NCI-H82 treated with DMSO at 0.1 percent for 48 hours (cell line): Measurements from ENCODE around the gene GRIK4.

ENCODE experiments used
- DNase-seq: peaks from one replicate; lab custom pipeline; 2025; ENCODE audit not compliant: unreplicated experiment; lab: John Stamatoyannopoulos, UW

GRIK4 gene

GRCh38 chr11:120696597-120697218 lies 185.2 kb downstream of the GRIK4 start:
- DNase-seq = no peak

DNA sequence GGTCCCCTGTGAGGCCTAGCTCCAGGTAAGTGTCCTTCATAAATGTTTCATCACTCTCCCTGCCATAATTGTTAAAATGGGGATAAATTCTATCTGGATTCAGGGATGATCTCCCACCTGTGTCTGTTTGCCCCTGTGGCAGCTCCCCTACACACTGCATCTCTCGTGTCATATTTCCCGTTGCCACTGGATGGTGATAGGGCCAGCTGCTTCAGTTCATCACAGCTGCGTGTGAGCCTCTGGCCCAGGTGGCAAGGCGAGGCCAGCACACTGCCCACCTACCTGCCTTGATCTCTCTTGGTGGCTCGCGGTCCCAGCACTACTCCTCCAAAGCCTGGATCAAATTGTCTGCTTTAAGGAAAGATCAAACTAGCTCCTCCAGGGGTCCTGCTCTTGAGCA lies 187.4 kb downstream of the GRIK4 start:
- DNase-seq = no peak

- DNase-seq = no peak
Measured at GRCh38 chr11:120702656-120703055, 191.1 kb downstream of the GRIK4 start.

- DNase-seq = no peak
Measured at GRCh38 chr11:120703358-120704152, 192.0 kb downstream of the GRIK4 start.

DNA sequence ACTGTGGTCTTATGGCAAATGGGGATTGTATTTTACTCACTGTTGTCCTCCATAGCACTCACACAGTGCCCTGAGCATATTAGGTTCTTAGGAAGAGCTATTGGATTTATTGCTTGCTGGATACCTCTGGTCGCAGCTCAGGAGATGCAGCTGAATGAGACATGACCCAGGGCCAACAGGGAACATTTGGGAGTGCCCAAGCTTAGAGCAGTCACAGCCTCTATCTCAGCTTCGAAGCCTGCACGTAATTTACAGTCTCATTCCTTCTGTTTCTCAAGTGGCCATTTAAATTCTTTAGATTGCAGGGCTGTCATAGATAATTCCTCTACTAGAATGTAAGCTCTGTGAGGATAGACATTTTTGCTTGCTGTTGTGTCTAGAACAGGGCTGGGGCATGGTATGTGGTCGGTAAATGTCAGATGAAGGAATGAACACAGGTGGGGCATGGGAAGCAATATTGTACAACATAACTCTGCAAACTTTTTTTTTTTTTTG lies 192.8 kb downstream of the GRIK4 start:
- DNase-seq = no peak

- no peak for DNase-seq
Measured at GRCh38 chr11:120706257-120706656, 194.7 kb downstream of the GRIK4 start.

- DNase-seq = no peak
Measured at GRCh38 chr11:120707098-120707497, 195.6 kb downstream of the GRIK4 start.

DNA sequence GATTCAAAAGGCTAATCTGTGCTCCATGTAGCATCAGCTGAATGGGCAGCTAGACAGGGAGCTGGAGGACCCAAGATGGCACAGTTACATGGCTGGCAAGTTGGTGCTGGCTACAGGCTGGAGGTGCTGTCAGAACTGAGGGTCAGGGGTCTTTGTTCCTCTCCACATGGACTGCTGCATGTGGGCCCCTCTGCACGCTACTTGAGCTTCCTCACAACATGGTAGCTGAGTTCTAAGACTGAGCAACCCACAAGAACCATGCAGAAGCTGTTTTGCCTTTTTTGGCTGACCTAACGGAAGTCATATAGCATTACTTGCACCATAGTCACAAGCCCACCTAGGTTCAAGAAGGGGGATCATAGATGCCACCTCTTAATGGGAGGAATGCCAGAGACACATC lies 196.1 kb downstream of the GRIK4 start:
- no peak for DNase-seq

GRCh38 chr11:120708511-120709183 lies 197.1 kb downstream of the GRIK4 start:
- no peak for DNase-seq

DNA sequence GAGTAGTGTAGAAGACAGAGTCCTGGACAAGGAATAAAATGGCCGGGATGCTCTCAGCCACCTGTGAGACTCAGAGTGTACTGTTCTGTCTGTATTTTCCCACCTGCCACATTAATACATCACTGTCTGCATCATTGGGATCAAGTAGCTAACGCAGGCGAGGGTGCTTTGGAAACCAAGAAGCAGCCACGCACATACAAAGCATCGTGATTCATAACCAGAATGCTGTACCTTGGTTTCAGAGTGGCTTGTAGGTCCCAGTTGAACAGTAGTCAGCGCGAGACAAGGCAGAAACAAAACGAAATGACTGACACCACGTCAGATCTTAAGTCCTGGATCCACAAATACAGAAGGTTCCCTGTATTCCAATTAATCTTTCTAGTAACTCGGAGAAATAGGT lies 198.3 kb downstream of the GRIK4 start:
- no peak for DNase-seq

- no peak for DNase-seq
Measured at GRCh38 chr11:120710354-120711131, 199.0 kb downstream of the GRIK4 start.

DNA sequence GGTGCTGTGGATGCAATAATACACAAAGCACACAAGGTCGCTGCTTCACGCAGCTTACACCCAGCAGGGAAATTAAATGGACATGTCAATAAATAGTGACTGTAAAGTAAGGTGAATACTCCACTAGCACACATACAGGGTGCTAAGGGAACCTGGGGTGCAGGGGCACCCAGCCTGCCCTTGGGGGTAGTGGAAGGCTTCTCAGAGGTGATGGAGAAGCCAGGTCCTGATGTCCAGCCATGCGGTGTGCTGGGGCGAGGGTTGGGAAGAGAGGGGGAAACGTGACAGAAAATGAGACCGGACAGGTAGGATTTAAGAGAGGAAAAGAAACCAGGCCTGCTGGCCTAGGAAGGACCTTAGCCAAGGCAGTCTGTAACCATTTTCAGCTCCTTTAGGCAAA lies 200.5 kb downstream of the GRIK4 start:
- DNase-seq = no peak

- no peak for DNase-seq
Measured at GRCh38 chr11:120712881-120713280, 201.3 kb downstream of the GRIK4 start.

GRCh38 chr11:120713296-120713695 lies 201.7 kb downstream of the GRIK4 start:
- no peak for DNase-seq

DNA sequence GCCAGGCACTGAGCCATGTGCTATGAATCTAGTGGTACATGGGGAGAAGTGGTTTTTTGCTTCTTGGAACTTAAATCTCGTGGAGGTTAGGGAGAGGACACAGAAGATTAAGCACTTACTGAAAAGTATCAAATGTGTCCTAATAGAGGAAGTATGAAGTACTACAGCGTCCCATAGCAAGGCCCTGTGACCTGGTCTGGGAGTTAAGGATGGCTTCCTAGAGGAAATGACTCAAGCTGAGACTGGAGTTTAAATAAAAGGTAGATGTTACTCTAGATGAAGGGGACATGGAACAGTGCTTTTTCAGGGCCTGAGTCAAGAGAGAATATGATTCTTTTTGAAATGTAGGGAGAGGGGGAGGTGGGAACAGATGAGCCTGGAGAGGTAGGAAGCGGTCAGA lies 202.9 kb downstream of the GRIK4 start:
- DNase-seq = no peak

DNA sequence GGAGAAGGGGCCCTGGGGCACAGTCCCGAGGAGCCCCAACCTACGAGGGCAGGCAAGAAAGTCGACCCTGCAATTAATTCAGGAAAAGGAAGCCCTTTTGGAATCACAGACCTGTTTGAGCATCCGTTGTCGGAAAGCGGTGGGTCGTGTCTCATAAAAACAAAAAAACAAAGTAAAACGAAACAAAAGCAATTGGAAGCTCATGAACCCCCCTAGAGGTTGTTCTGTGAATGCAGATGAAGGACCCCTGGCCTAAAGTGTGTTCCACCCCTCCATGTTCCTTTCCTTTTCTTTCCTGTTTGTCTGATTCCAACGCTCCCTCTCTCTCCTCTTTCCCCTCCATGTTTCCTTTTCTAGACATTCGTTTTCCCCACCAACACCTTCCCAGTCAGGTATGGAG lies 203.7 kb downstream of the GRIK4 start:
- no peak for DNase-seq

- no peak for DNase-seq
Measured at GRCh38 chr11:120717042-120717441, 205.5 kb downstream of the GRIK4 start.

DNA sequence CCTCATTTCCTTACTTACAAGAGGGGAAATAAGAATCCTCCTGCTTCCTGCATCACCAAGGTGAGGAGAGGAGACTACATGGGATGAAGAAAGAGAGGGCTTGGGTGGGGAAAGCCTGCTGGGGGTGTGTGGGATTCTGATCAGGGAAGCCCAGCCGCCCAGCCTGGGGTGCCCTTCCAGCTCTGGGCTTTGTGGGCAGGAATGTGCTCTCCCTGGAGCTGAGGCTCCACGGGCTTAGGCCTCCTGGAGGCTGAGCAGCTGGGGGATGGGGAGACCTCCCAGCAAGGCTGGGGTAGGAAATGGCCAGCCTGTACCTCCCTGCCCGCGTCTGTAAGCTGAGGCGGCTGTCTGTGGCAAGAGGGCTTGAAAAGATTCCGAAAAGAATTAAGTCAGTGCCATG lies 206.1 kb downstream of the GRIK4 start:
- DNase-seq = no peak

- DNase-seq = no peak
Measured at GRCh38 chr11:120718171-120718570, 206.6 kb downstream of the GRIK4 start.

DNA sequence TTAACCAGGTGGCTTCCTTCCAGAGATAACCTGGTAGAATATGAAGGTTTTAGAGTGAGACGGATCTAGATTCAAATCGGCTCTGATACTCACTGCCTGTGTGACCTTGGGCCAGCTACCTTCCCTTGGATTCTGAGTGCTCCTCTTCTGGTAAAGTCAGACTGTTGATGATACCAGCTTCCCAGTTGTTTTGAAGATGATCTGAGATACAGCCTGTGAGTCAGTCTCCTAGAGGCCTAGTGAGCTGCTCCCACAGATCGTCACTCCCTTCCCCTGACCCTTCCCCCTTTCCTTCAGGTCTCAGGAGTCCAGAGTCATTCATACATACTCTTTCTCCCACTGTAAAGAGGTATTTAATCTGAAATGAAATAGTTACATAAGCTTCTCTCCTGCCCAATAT lies 207.8 kb downstream of the GRIK4 start:
- no peak for DNase-seq

DNA sequence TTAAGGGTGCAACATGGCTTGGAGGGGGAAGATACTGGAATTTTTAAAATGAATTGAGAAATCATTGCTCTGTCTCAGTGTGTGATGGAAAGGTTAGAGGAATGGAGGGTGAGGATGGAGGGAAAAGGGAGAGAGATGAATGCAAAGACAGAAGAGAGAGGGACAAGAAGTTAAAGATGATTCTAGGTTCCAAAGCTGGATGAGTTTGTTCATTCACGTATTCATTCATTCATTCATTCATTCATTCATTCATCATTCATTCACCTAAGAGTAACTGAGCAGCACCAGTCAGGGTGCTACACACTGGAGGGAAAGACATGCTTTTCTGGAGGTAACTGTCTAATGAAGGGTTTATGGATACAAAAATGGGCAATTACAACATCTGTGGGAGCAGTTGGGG lies 209.2 kb downstream of the GRIK4 start:
- no peak for DNase-seq
